ENCODE measurements around the gene CDH20. TPM values are rescaled to one million over a fixed set of nuclear protein-coding genes. Genes with fewer than 3 reads are reported as not detected.
A peak's percentile ranks its signal among the peaks of the same experiment; 100 is the strongest.

Gene CDH20
- total RNA-seq, 2 experiments from 2014 or later: not detected

GRCh38 chr18:61496374-61496773 lies 163.1 kb downstream of the CDH20 start:
- ChIA-PET CTCF (no interaction called here), POLR2A (no interaction called here)
- no peaks in the 10 kb centered on the region for H3K36me3 Mint-ChIP-seq (ENCODE audit: low read depth)
- no peak overlapping the region for H3K4me3 Mint-ChIP-seq
- H3K4me1 Mint-ChIP-seq (ENCODE audit: low read depth): no peaks in the 10 kb centered on the region
- ATAC-seq (no peak), DNase-seq (no peak)
- intact Hi-C loops (cut with micrococcal nuclease): no loop called here
- H3K27me3 Mint-ChIP-seq: no peaks in the 10 kb centered on the region
- H3K27ac Mint-ChIP-seq: no peak overlapping the region
- TF ChIP-seq CTCF (IDR thresholded peaks at IDR 0.05): no peak
- no peaks in the 10 kb centered on the region for H3K9me3 Mint-ChIP-seq

GRCh38 chr18:61497422-61497821 lies 164.2 kb downstream of the CDH20 start:
- intact Hi-C loops (cut with micrococcal nuclease): no loop called here
- Mint-ChIP-seq H3K4me3 (no peak overlapping the region), H3K9me3 (no peaks in the 10 kb centered on the region), H3K27me3 (no peaks in the 10 kb centered on the region), H3K4me1 (ENCODE audit: low read depth) (no peaks in the 10 kb centered on the region), H3K27ac (no peak overlapping the region), H3K36me3 (ENCODE audit: low read depth) (no peaks in the 10 kb centered on the region)
- ATAC-seq (no peak), DNase-seq (no peak)
- ChIA-PET POLR2A (no interaction called here), CTCF (no interaction called here)
- TF ChIP-seq CTCF (IDR thresholded peaks at IDR 0.05): no peak

- intact Hi-C loops (cut with micrococcal nuclease): loop anchor here (2.0 kb wide), 1 partner anchor 180 kb away; no protein-coding TSS in a partner anchor
- ChIA-PET CTCF (interaction anchor here (0.6 to 3.2 kb wide), 9 partner anchors 17 to 1514 kb away, joined by 3 to 32 read pairs (median 3); no protein-coding TSS in a partner anchor), POLR2A (no interaction called here)
- Mint-ChIP-seq H3K9me3 (no peaks in the 10 kb centered on the region), H3K4me3 (no peak overlapping the region), H3K27ac (no peak overlapping the region), H3K4me1 (ENCODE audit: low read depth) (no peaks in the 10 kb centered on the region), H3K36me3 (ENCODE audit: low read depth) (no peaks in the 10 kb centered on the region), H3K27me3 (peaks cover 6% of the 10 kb centered on the region)
- TF ChIP-seq CTCF (IDR thresholded peaks at IDR 0.05): peak; percentile 63
- peak; percentile 10 for DNase-seq
- no peak for ATAC-seq
Observed at GRCh38 chr18:61502472-61502871, 169.2 kb downstream of the CDH20 start.

GRCh38 chr18:61503688-61504087 lies 170.5 kb downstream of the CDH20 start:
- Mint-ChIP-seq H3K4me1 (ENCODE audit: low read depth) (no peaks in the 10 kb centered on the region), H3K27me3 (peaks cover 6% of the 10 kb centered on the region), H3K9me3 (no peaks in the 10 kb centered on the region), H3K27ac (no peak overlapping the region), H3K36me3 (ENCODE audit: low read depth) (no peaks in the 10 kb centered on the region), H3K4me3 (no peak overlapping the region)
- intact Hi-C loops (cut with micrococcal nuclease): loop anchor here (2.0 kb wide), 1 partner anchor 181 kb away; no protein-coding TSS in a partner anchor
- no peak for TF ChIP-seq CTCF (IDR thresholded peaks at IDR 0.05)
- ATAC-seq (no peak), DNase-seq (no peak)
- POLR2A ChIA-PET: no interaction called here
- CTCF ChIA-PET: interaction anchor here (0.6 to 3.2 kb wide), 3 partner anchors 45 to 831 kb away, joined by 3 to 32 read pairs (median 3); no protein-coding TSS in a partner anchor

GRCh38 chr18:61528961-61529360 lies 195.7 kb downstream of the CDH20 start:
- no peak for TF ChIP-seq CTCF (IDR thresholded peaks at IDR 0.05)
- Mint-ChIP-seq H3K27me3 (peaks cover 9% of the 10 kb centered on the region), H3K27ac (no peak overlapping the region), H3K4me1 (ENCODE audit: low read depth) (no peaks in the 10 kb centered on the region), H3K4me3 (no peak overlapping the region), H3K9me3 (peaks cover 1% of the 10 kb centered on the region), H3K36me3 (ENCODE audit: low read depth) (no peaks in the 10 kb centered on the region)
- intact Hi-C loops (cut with micrococcal nuclease): no loop called here
- ATAC-seq: no peak
- DNase-seq: no peak
- ChIA-PET CTCF (interaction anchor here (0.7 kb wide), 1 partner anchor 141 kb away, joined by 3 read pairs; no protein-coding TSS in a partner anchor), POLR2A (no interaction called here)

Measured in activated CD8-positive, alpha-beta T cell treated with anti-CD3 and anti-CD28 coated beads for 36 hours (primary cell).